AG10803 (cell line): Measurements from ENCODE around the gene PRPF19.
A peak's percentile ranks its signal among the peaks of the same experiment; 100 is the strongest.

Experiments used
- DNase-seq: peaks from one replicate; pipeline ENCODE4 v3.0.0; 2010; ENCODE audit warnings: low read depth
- H3K4me3 ChIP-seq: 2 replicates; pipeline ENCODE4 v1.5.1; 2011; ENCODE audit warnings: mild to moderate bottlenecking, low read length, control low read depth
- TF ChIP-seq, protein P1 (sequence below): conservative IDR thresholded peaks from 2 replicates; pipeline ENCODE4 v1.5.1; 2011; ENCODE audit warnings: mild to moderate bottlenecking, low read length, control low read depth, inconsistent platforms

The PRPF19 gene

DNA sequence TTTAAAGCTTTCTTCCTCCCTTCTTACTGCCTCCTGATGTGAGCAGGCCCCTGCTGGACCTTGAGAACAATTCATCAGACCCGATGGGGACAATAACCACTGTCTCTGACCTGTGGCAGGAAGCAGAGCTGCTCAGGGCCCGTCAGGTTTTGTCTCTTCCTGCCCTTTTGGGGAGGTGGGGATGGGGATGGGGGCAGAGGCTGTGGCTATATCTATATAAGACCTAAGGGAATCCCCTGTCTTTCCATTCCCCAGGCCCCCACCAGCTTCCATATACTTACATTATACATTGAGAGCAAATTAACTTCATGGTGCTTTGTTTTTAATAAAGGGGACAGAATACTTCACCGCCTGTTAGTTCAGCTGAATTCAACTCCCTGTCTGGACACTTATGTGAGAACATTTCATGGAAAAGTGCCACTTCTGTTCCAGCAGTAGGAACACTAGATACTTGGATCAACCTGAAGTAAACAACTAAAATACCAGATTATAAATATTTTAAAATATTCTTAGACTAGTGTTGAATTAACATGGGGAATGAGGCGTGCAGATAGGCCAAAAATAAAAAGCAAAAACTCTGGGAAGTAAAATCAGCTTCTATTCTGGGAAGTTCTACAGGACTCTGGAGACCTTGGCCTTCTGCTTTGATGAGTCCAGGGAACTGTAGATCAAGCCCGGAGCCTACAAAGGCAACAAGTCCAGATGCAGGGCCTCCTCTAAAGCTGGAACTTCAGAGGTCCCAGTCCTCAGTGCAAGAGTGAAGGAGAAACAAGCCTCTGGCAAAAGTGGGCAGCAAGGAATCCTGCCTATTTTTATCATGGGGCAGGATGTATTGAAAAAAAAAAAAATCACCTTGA lies 27.9 kb downstream of the PRPF19 start:
- H3K4me3 ChIP-seq, result no peak overlapping the region
- no peak for DNase-seq

DNA sequence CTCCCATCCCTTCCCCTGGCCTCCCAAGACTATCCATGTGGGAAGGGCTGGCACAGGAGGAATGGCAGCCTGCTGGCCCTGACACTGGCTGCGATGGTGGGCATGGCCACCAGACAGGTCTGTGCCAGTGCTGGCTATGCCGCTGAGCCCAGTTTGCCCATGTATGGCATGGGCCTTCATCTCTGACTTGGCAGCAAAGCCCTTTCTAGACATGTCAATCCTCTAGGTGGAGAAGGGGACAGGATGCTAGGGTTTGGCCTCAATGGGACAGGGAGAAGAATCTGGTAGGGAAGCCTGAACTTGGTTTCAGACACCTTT lies 30.3 kb downstream of the PRPF19 start:
- H3K4me3 ChIP-seq, result no peak overlapping the region
- no peak for DNase-seq
- TF ChIP-seq, protein P1, sequence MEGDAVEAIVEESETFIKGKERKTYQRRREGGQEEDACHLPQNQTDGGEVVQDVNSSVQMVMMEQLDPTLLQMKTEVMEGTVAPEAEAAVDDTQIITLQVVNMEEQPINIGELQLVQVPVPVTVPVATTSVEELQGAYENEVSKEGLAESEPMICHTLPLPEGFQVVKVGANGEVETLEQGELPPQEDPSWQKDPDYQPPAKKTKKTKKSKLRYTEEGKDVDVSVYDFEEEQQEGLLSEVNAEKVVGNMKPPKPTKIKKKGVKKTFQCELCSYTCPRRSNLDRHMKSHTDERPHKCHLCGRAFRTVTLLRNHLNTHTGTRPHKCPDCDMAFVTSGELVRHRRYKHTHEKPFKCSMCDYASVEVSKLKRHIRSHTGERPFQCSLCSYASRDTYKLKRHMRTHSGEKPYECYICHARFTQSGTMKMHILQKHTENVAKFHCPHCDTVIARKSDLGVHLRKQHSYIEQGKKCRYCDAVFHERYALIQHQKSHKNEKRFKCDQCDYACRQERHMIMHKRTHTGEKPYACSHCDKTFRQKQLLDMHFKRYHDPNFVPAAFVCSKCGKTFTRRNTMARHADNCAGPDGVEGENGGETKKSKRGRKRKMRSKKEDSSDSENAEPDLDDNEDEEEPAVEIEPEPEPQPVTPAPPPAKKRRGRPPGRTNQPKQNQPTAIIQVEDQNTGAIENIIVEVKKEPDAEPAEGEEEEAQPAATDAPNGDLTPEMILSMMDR, result no peak

More for the DNA sequence above, 27.9 kb downstream of the PRPF19 start:
- TF ChIP-seq, protein P1, result no peak

DNA sequence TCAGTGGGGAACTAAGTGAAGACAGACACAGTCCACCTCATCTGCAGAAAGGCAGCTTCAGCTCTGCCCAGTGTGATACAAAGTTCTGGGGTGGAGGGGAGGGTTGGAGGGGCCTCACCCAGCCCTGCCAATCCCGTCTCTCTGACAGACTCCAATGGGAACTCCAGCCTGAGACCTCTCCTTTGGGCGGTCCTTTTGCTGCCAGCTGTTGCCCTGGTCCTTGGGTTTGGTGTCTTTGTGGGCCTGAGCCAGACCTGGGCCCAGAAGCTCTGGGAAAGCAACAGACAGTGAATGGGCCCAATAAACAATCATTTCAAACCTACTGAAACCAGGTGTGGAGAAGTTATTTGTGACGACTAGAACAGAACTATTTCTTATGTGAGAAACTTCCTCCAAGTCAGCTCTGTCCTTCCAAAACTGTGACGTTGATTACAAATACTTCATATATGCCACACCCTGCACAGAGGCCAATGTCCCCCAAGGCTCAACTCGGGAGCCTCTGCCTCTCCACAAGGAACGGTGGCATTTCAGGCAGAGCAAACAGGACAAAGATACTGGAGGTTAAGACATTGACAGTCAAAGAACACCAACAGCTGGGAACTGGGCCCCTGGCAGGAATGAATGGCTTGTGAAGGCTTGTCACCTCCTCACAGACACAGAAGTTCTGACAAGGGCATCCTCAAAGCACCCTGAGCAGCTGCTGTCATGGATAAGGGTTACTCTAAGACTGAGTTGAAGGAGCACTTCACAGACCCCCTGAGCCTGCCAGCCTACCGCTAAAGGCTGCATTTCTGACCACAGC lies 30.8 kb downstream of the PRPF19 start:
- DNase-seq, result no peak
- TF ChIP-seq, protein P1, result no peak
- no peak overlapping the region for H3K4me3 ChIP-seq

DNA sequence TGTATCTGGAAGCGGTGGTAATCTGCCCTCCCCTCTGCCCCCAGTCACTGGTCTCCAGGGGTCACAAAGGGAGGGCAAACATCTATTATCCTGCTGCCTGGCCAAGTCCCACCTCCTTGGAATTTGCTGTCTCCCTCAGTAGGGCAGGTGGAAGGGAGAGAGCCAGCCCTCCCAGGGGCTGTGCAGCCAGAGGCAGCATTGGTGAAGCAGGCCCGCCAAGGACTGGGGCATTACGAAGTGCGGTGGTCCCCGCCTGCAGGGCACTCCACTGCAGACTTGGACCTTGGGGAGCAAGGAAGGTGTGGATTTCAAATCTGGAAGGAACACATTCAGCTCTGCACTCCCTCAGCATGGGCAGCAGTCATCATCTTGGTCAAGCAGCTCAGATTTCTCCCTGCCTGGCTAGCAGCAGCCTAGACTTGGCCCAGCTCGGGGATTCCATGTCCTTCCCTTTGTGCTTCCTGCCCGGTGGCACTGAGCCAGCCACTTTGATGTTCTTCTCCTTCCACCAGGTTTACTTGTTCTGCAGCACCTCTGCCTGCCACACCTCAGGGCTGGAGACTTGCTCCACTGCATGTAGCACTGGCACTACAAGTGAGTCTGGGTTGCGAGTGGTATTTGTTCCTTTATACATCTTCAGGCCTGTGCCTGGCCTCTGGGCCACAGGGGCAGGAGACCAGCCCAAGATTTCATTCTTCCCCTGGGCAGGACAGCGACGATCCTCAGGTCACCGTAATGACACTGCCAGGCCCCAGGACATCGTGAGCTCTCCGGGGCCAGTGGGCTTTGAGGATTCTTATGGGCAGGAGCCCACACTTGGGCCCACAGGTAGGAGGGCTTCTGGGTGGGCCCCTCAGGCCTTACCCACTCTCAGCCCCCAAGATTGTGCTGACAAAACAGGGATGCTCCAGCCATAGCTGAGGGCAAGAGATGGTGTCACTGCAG lies 31.7 kb downstream of the PRPF19 start:
- no peak for DNase-seq

DNA sequence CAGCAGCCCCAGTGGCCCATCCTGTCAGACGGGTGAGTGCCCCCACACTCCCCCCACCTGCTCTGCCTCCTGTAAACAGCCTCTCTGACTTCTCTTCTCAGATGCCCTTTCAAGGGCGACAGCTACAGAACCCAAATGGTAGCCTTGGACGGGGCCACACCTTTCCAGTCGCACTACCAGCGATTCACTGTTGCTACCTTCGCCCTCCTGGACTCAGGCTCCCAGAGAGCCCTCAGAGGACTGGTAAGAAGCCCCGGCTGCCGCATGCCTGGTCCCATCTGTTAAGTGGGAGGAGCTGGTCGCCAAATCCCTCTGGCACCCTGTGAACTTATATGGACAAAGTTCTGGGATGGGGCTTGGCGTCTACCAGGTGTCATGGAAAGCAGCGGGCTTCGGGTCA lies 32.9 kb downstream of the PRPF19 start:
- DNase-seq, result no peak
- H3K4me3 ChIP-seq, result no peak overlapping the region
- TF ChIP-seq, protein P1, result no peak

More for the DNA sequence above, 31.7 kb downstream of the PRPF19 start:
- TF ChIP-seq, protein P1, result no peak
- no peak overlapping the region for H3K4me3 ChIP-seq

DNA sequence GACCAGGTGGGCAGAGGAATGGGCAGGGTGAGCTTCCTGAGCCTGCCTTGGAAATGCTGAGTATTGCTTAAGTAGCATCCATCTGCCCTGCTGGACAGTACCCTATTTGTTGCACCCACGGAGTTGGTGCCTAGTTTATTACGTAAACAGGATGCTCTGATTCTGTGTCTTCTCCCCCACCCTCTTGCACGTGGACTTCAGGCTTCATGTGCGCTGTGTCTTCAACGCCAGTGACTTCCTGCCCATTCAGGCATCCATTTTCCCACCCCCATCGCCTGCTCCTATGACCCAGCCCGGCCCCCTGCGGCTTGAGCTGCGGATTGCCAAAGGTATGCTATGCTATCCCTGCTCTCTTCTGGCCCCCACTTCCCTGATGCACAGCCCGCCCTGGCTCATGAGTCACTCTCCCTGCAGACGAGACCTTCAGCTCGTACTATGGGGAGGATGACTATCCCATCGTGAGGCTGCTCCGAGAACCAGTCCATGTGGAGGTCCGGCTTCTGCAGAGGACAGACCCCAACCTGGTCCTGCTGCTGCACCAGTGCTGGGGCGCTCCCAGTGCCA lies 33.3 kb downstream of the PRPF19 start:
- DNase-seq, result peak; percentile 79
- TF ChIP-seq, protein P1, result no peak
- no peak overlapping the region for H3K4me3 ChIP-seq
